SK-N-SH (cell line): Measurements from ENCODE around the gene HS3ST4. TPM values are rescaled to one million over a fixed set of nuclear protein-coding genes. Genes with fewer than 3 reads are reported as not detected.

Experiments used
- CTCF ChIA-PET: fragments of 300-600, 350-600 bp; formaldehyde crosslinking; extraction: SDS; loops from one replicate; lab custom pipeline; 2021; lab: Yijun Ruan, JAX
- POLR2A ChIA-PET: fragments of 350-600 bp; sonication (Branson Sonifier 250); formaldehyde crosslinking; extraction: SDS; loops from one replicate; lab custom pipeline; 2020; ENCODE audit warnings: antibody characterized with exemption, inconsistent platforms; lab: Yijun Ruan, JAX
- DNase-seq: peaks from one replicate; pipeline ENCODE4 v3.0.0; 2012
- H2AFZ ChIP-seq: fragments of 200-600 bp; sonication (generic); 2 replicates; pipeline ENCODE4 v1.8.1; 2016; ENCODE audit warnings: antibody characterized with exemption, mild to moderate bottlenecking, low read depth
- H3F3A ChIP-seq: fragments of 200-600 bp; sonication (generic); replicated peaks from 2 replicates; pipeline ENCODE3; 2016; ENCODE audit warnings: antibody characterized with exemption, mild to moderate bottlenecking; ENCODE audit not compliant: insufficient read depth
- H3K27ac ChIP-seq, 2 experiments: fragments of 200-500 bp in 1 of 2; fragments of 200-600 bp in 1 of 2; sonication (Bioruptor generic) in 1 of 2; sonication (generic), shearing (Covaris generic) in 1 of 2; 2 replicates each; pipeline versions ENCODE4 v1.5.1 to v1.6.1; 2014 to 2016; ENCODE audit warnings: low read depth in 2 of 2, inconsistent platforms in 1 of 2, low read length in 1 of 2, mild to moderate bottlenecking in 1 of 2, mixed read lengths in 1 of 2
- H3K27me3 ChIP-seq: fragments of 200-600 bp; sonication (generic), shearing (Covaris generic); 2 replicates; pipeline ENCODE4 v1.6.1; 2016; ENCODE audit warnings: mixed run types; ENCODE audit not compliant: insufficient read depth
- H3K36me3 ChIP-seq, 2 experiments: fragments of 200-500 bp in 1 of 2; fragments of 200-600 bp in 1 of 2; sonication (Bioruptor generic) in 1 of 2; sonication (generic) in 1 of 2; replicated peaks in 1 of 2; 2 replicates each; pipeline versions ENCODE3 to v1.5.1; 2014 to 2016; ENCODE audit warnings: low read length in 1 of 2, mild to moderate bottlenecking in 1 of 2; ENCODE audit not compliant: insufficient read depth in 2 of 2, control insufficient read depth in 1 of 2
- H3K4me1 ChIP-seq, 2 experiments: fragments of 200-500 bp in 1 of 2; fragments of 200-600 bp in 1 of 2; sonication (Bioruptor generic) in 1 of 2; sonication (generic), shearing (Covaris generic) in 1 of 2; 2 replicates each; pipeline versions ENCODE4 v1.5.1 to v1.6.1; 2014 to 2016; ENCODE audit warnings: low read depth in 1 of 2, low read length in 1 of 2, mixed run types in 1 of 2; ENCODE audit not compliant: insufficient read depth in 2 of 2, control insufficient read depth in 1 of 2
- H3K4me2 ChIP-seq: fragments of 200-600 bp; sonication (generic), shearing (Covaris generic); 2 replicates; pipeline ENCODE4 v1.6.1; 2017; ENCODE audit warnings: mixed run types
- H3K4me3 ChIP-seq, 2 experiments: fragments of 200-500 bp in 1 of 2; fragments of 200-600 bp in 1 of 2; sonication (Bioruptor generic) in 1 of 2; sonication (generic), shearing (Covaris generic) in 1 of 2; 2 replicates each; pipeline versions ENCODE4 v1.5.1 to v1.8.1; 2014 to 2016; ENCODE audit warnings: low read depth in 2 of 2, inconsistent platforms in 1 of 2, low read length in 1 of 2, mild to moderate bottlenecking in 1 of 2, mixed read lengths in 1 of 2, moderate library complexity in 1 of 2
- H3K79me2 ChIP-seq: fragments of 200-600 bp; sonication (generic); 2 replicates; pipeline ENCODE4 v1.8.1; 2017; ENCODE audit warnings: mild to moderate bottlenecking; ENCODE audit not compliant: insufficient read depth
- H3K9ac ChIP-seq: fragments of 200-600 bp; sonication (generic); 2 replicates; pipeline ENCODE4 v1.6.1; 2017; ENCODE audit warnings: mixed run types
- H3K9me2 ChIP-seq: fragments of 200-600 bp; sonication (generic); 2 replicates; pipeline ENCODE4 v1.6.1; 2017; ENCODE audit warnings: mixed run types
- H3K9me3 ChIP-seq: fragments of 200-600 bp; sonication (generic); 2 replicates; pipeline ENCODE4 v1.6.1; 2017; ENCODE audit warnings: mixed run types, mild to moderate bottlenecking, moderate library complexity
- H4K20me1 ChIP-seq: fragments of 200-600 bp; sonication (generic); 2 replicates; pipeline ENCODE4 v1.6.1; 2017; ENCODE audit warnings: mild to moderate bottlenecking, mixed run types; ENCODE audit not compliant: insufficient read depth
- CHD2 ChIP-seq: fragments of 150-350 bp; IDR thresholded peaks from 2 replicates; pipeline ENCODE4 v1.6.1; 2018; ENCODE audit warnings: low read length; ENCODE audit not compliant: partially characterized antibody
- EP300 ChIP-seq, 2 experiments: IDR thresholded peaks; 2 replicates each; pipeline versions ENCODE4 v1.4.0 to v1.6.1; 2012; ENCODE audit warnings: borderline replicate concordance in 1 of 2, low read depth in 1 of 2, low read length in 1 of 2
- EZH2phosphoT487 ChIP-seq: fragments of 200-600 bp; sonication (generic); IDR thresholded peaks from 2 replicates; pipeline ENCODE4 v1.6.1; 2017; ENCODE audit warnings: low read depth, mixed run types, mild to moderate bottlenecking, antibody characterized with exemption, moderate library complexity, borderline replicate concordance
- FOSL2 ChIP-seq: IDR thresholded peaks from 2 replicates; pipeline ENCODE4 v1.4.0; 2012; ENCODE audit warnings: low read depth, mild to moderate bottlenecking, moderate library complexity, borderline replicate concordance
- GABPA ChIP-seq: IDR thresholded peaks from 2 replicates; pipeline ENCODE4 v1.4.0; 2012; ENCODE audit warnings: low read depth, mild to moderate bottlenecking
- GATA2 ChIP-seq: sonication (generic); formaldehyde crosslinking; IDR thresholded peaks from 2 replicates; pipeline ENCODE4 v1.5.0; 2020; ENCODE audit warnings: mild to moderate bottlenecking, missing genetic modification reagents
- IRF3 ChIP-seq: fragments of 150-350 bp; IDR thresholded peaks from 2 replicates; pipeline ENCODE4 v1.6.1; 2016; ENCODE audit warnings: mild to moderate bottlenecking, low read depth, low read length
- JUND ChIP-seq: IDR thresholded peaks from 2 replicates; pipeline ENCODE4 v1.4.0; 2012
- MEF2A ChIP-seq: IDR thresholded peaks from 2 replicates; pipeline ENCODE4 v1.4.0; 2012; ENCODE audit warnings: low read depth, borderline replicate concordance
- NFIC ChIP-seq: IDR thresholded peaks from 2 replicates; pipeline ENCODE4 v1.4.0; 2012; ENCODE audit warnings: borderline replicate concordance
- NRF1 ChIP-seq: IDR thresholded peaks from 2 replicates; pipeline ENCODE4 v1.6.1; 2012; ENCODE audit warnings: low read depth, mild to moderate bottlenecking, low read length
- RCOR1 ChIP-seq: fragments of 150-350 bp; IDR thresholded peaks from 2 replicates; pipeline ENCODE4 v1.6.1; 2017; ENCODE audit warnings: antibody characterized with exemption, low read length
- RFX5 ChIP-seq: IDR thresholded peaks from 2 replicates; pipeline ENCODE4 v1.6.1; 2012; ENCODE audit warnings: mild to moderate bottlenecking, improper control_type of control experiment, low read length
- RXRA ChIP-seq: IDR thresholded peaks from 2 replicates; pipeline ENCODE4 v1.4.0; 2012; ENCODE audit warnings: low read depth, mild to moderate bottlenecking, borderline replicate concordance
- SIN3A ChIP-seq: IDR thresholded peaks from 2 replicates; pipeline ENCODE4 v1.6.1; 2012; ENCODE audit warnings: low read depth, mild to moderate bottlenecking, low read length, moderate library complexity, borderline replicate concordance
- SMC3 ChIP-seq: IDR thresholded peaks from 2 replicates; pipeline ENCODE4 v1.6.1; 2012; ENCODE audit warnings: low read depth, low read length, improper control_type of control experiment
- USF1 ChIP-seq: IDR thresholded peaks from 2 replicates; pipeline ENCODE4 v1.4.0; 2012; ENCODE audit warnings: low read depth, borderline replicate concordance
- YY1 ChIP-seq: IDR thresholded peaks from 2 replicates; pipeline ENCODE4 v1.4.0; 2012; ENCODE audit warnings: low read depth, mild to moderate bottlenecking
- WGBS: methylation state at CpG from one replicate; pipeline ENCODE4 v1.1.6; 2017; ENCODE audit warnings: low lambda C conversion rate; 5-methylcytosine and 5-hydroxymethylcytosine counted together
- polyA plus RNA-seq, 3 experiments: library from polyadenylated mRNA; depleted of rRNA; stranded (reverse); fragments of >200 nt; gene quantifications; 2 replicates each; pipeline ENCODE4 v1.2.3, GENCODE V29; 2012
- TF ChIP-seq, protein P1 (sequence below): fragments of 200-600 bp; sonication (generic); IDR thresholded peaks from 2 replicates; pipeline ENCODE4 v1.6.1; 2017; ENCODE audit warnings: antibody characterized with exemption, mild to moderate bottlenecking, moderate library complexity

The HS3ST4 gene
- polyA plus RNA-seq, 1 of the 3 experiments (the other 2 are of a cell fraction) = not detected

DNA sequence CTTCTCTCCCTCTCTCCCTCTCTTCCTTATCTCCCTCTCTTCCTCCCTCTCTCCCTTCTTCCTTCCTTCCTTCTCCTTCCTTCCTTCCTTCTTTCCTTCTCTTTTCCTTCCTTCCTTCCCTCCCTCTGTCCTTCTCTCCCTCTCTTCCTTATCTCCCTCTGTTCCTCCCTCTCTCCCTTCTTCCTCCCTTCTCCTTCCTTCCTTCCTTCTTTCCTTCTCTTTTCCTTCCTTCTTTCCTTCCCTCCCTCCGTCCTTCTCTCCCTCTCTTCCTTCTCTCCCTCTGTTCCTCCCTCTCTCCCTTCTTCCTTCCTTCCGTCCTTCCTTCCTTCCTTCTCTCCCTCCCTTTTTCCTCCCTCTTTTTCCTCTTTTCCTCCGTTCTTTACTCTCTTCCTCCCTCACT is 38.6 kb downstream of the HS3ST4 start:
- H3F3A ChIP-seq = no peaks in the 10 kb centered on the region
- TF ChIP-seq FOSL2 = no peak
- TF ChIP-seq RFX5 = no peak
- no peak for TF ChIP-seq GATA2
- no peak for TF ChIP-seq RXRA
- no peak for TF ChIP-seq RCOR1
- no peak for TF ChIP-seq YY1
- no peak for TF ChIP-seq SIN3A
- TF ChIP-seq JUND = no peak
- TF ChIP-seq GABPA = no peak
- no peak for TF ChIP-seq MEF2A
- TF ChIP-seq SMC3 = no peak
- TF ChIP-seq NRF1 = no peak
- no peak for TF ChIP-seq CHD2
- TF ChIP-seq, protein P1, sequence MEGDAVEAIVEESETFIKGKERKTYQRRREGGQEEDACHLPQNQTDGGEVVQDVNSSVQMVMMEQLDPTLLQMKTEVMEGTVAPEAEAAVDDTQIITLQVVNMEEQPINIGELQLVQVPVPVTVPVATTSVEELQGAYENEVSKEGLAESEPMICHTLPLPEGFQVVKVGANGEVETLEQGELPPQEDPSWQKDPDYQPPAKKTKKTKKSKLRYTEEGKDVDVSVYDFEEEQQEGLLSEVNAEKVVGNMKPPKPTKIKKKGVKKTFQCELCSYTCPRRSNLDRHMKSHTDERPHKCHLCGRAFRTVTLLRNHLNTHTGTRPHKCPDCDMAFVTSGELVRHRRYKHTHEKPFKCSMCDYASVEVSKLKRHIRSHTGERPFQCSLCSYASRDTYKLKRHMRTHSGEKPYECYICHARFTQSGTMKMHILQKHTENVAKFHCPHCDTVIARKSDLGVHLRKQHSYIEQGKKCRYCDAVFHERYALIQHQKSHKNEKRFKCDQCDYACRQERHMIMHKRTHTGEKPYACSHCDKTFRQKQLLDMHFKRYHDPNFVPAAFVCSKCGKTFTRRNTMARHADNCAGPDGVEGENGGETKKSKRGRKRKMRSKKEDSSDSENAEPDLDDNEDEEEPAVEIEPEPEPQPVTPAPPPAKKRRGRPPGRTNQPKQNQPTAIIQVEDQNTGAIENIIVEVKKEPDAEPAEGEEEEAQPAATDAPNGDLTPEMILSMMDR = no peak
- TF ChIP-seq USF1 = no peak
- TF ChIP-seq EP300 (IDR thresholded peaks at IDR 0.05; ENCODE audit: borderline replicate concordance in 1 of 2, low read depth in 1 of 2, low read length in 1 of 2) = no peak
- TF ChIP-seq NFIC = no peak
- TF ChIP-seq IRF3 = no peak
- no peak for TF ChIP-seq EZH2phosphoT487
- TF ChIP-seq, all 33 proteins: peak for 0
- Histone ChIP-seq H4K20me1 (no peaks in the 10 kb centered on the region), H3K27ac (no peak overlapping the region), H2AFZ (no peak overlapping the region), H3K4me1 (no peaks in the 10 kb centered on the region; a peak in 1 of 4 replicates), H3K9me3 (no peaks in the 10 kb centered on the region), H3K79me2 (no peaks in the 10 kb centered on the region), H3K4me2 (no peak overlapping the region), H3K4me3 (no peak overlapping the region), H3K27me3 (no peaks in the 10 kb centered on the region), H3K9me2 (no peaks in the 10 kb centered on the region), H3K36me3 (no peaks in the 10 kb centered on the region), H3K9ac (no peak overlapping the region)
- CTCF ChIA-PET = no interaction called here
- POLR2A ChIA-PET = no interaction called here
- WGBS = 0% methylated on average over 3 of the region's 3 CpGs
- no peak for DNase-seq
